ENCODE results near the gene PPP2R3A.
"Not testable (repeated sequence)": the region's sequence is repeated elsewhere in the genome, so short reads cannot be mapped to it uniquely, and the experiment has no call there.

Gene PPP2R3A

GRCh38 chr3:135965506-135966270, at the start of gene PPP2R3A:
PPP2R3A (plus strand) TSS chr3:135965728; CDS start chr3:136001499, 35,771 bp downstream.
- DNase-seq (ENCODE audit: low read depth, low spot score), result no peak

- DNase-seq (ENCODE audit: low read depth, low spot score), result no peak
These were observed 49.2 kb upstream of the PPP2R3A start for GRCh38 chr3:135916310-135916709.

GRCh38 chr3:135917076-135917475, 48.5 kb upstream of the PPP2R3A start:
- DNase-seq (ENCODE audit: low read depth, low spot score), result no peak

- DNase-seq (ENCODE audit: low read depth, low spot score), result no peak
These were observed 47.5 kb upstream of the PPP2R3A start for GRCh38 chr3:135917927-135918597.

GRCh38 chr3:135918600-135918999, 46.9 kb upstream of the PPP2R3A start:
- DNase-seq (ENCODE audit: low read depth, low spot score), result no peak

- no peak for DNase-seq (ENCODE audit: low read depth, low spot score)
These were observed 45.3 kb upstream of the PPP2R3A start for GRCh38 chr3:135920275-135920674.

GRCh38 chr3:135922903-135923250, 42.7 kb upstream of the PPP2R3A start:
- DNase-seq (ENCODE audit: low read depth, low spot score), result no peak

- no peak for DNase-seq (ENCODE audit: low read depth, low spot score)
These were observed 41.0 kb upstream of the PPP2R3A start for GRCh38 chr3:135924506-135924905.

- DNase-seq (ENCODE audit: low read depth, low spot score), result no peak
These were observed 38.9 kb upstream of the PPP2R3A start for GRCh38 chr3:135926664-135927063.

GRCh38 chr3:135927155-135927554, 38.4 kb upstream of the PPP2R3A start:
- no peak for DNase-seq (ENCODE audit: low read depth, low spot score)

GRCh38 chr3:135929670-135930069, 35.9 kb upstream of the PPP2R3A start:
- DNase-seq (ENCODE audit: low read depth, low spot score), result no peak

GRCh38 chr3:135930255-135930654, 35.3 kb upstream of the PPP2R3A start:
- DNase-seq (ENCODE audit: low read depth, low spot score), result no peak

GRCh38 chr3:135935171-135935570, 30.4 kb upstream of the PPP2R3A start:
- not testable (repeated sequence) for DNase-seq (ENCODE audit: low read depth, low spot score)

- DNase-seq (ENCODE audit: low read depth, low spot score), result not testable (repeated sequence)
These were observed 27.8 kb upstream of the PPP2R3A start for GRCh38 chr3:135937766-135938165.

GRCh38 chr3:135944831-135945230, 20.7 kb upstream of the PPP2R3A start:
- no peak for DNase-seq (ENCODE audit: low read depth, low spot score)

- no peak for DNase-seq (ENCODE audit: low read depth, low spot score)
These were observed 14.6 kb upstream of the PPP2R3A start for GRCh38 chr3:135950941-135951340.

- no peak for DNase-seq (ENCODE audit: low read depth, low spot score)
These were observed 1.2 kb upstream of the PPP2R3A start for GRCh38 chr3:135964160-135964955.

- no peak for DNase-seq (ENCODE audit: low read depth, low spot score)
These were observed 411 bp upstream of the PPP2R3A start for GRCh38 chr3:135965129-135965505.

- DNase-seq (ENCODE audit: low read depth, low spot score), result no peak
These were observed 888 bp downstream of the PPP2R3A start for GRCh38 chr3:135966271-135966961.

GRCh38 chr3:135966962-135967274, 1.4 kb downstream of the PPP2R3A start:
- DNase-seq (ENCODE audit: low read depth, low spot score), result no peak

GRCh38 chr3:135967867-135968266, 2.3 kb downstream of the PPP2R3A start:
- DNase-seq (ENCODE audit: low read depth, low spot score), result no peak

- no peak for DNase-seq (ENCODE audit: low read depth, low spot score)
These were observed 5.1 kb downstream of the PPP2R3A start for GRCh38 chr3:135970506-135971116.

Data from iPS DF 19.7 (cell line).